Sigmoid colon (tissue), 3 donors: Measurements from ENCODE around the gene EEF1A2.

Source experiments
- POLR2A ChIP-seq, 2 donors: fragments of 450-650 bp; IDR thresholded peaks; one replicate each; pipeline ENCODE4 v1.6.1; 2016; ENCODE audit warnings: antibody characterized with exemption in 2 of 2, mild to moderate bottlenecking in 2 of 2, moderate library complexity in 2 of 2
- TF ChIP-seq, protein P1 (sequence below), 4 experiments: fragments of 450-650 bp in 3 of 4; fragments of 200-600 bp in 1 of 4; IDR thresholded peaks; one replicate each; pipeline ENCODE4 v1.5.1; 2016 to 2019; ENCODE audit warnings: antibody characterized with exemption in 4 of 4, mild to moderate bottlenecking in 3 of 4, moderate library complexity in 2 of 4

DNA sequence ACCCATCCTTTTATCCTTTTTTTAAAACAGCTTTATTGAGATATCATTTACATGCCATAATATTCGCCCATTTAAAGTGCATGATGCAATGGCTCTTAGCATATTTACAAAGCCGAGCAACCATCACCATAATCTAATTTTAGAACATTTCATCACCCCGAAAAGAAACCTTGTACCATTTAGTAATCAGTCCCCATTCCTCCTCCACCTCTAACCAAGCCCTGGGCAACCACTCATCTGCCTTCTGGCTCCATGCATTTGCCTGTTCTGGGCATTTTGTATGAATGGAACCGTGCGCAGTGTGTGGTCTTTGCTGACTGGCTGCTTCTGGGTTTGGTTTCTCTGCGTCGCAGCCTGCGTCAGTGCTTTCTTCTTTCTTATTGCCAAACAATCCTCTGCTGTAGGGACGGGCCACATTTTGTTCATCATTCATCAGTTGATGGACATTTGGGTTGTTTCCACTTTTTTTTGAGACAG lies 10.2 kb upstream of the EEF1A2 start:
- TF ChIP-seq, protein P1, sequence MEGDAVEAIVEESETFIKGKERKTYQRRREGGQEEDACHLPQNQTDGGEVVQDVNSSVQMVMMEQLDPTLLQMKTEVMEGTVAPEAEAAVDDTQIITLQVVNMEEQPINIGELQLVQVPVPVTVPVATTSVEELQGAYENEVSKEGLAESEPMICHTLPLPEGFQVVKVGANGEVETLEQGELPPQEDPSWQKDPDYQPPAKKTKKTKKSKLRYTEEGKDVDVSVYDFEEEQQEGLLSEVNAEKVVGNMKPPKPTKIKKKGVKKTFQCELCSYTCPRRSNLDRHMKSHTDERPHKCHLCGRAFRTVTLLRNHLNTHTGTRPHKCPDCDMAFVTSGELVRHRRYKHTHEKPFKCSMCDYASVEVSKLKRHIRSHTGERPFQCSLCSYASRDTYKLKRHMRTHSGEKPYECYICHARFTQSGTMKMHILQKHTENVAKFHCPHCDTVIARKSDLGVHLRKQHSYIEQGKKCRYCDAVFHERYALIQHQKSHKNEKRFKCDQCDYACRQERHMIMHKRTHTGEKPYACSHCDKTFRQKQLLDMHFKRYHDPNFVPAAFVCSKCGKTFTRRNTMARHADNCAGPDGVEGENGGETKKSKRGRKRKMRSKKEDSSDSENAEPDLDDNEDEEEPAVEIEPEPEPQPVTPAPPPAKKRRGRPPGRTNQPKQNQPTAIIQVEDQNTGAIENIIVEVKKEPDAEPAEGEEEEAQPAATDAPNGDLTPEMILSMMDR (IDR thresholded peaks at IDR 0.05): no peak
- TF ChIP-seq POLR2A (IDR thresholded peaks at IDR 0.05): no peak
